CD8-positive, alpha-beta memory T cell (primary cell): ENCODE measurements around the gene NEDD4L. TPM values are rescaled to one million over a fixed set of nuclear protein-coding genes. Genes with fewer than 3 reads are reported as not detected.

ENCODE experiments used
- CTCF ChIA-PET: fragments of 350-600 bp; sonication (Branson Sonifier 250); formaldehyde crosslinking; loops from one replicate; lab custom pipeline; 2021; ENCODE audit warnings: antibody characterized with exemption; lab: Charles Lee
- POLR2A ChIA-PET: fragments of 350-600 bp; sonication (Branson Sonifier 250); formaldehyde crosslinking; loops from one replicate; lab custom pipeline; 2021; ENCODE audit warnings: antibody characterized with exemption; lab: Charles Lee
- DNase-seq, 5 donors: peaks; one replicate each; pipeline versions ENCODE4 v3.0.0 to v3.0.0-alpha.2; 2020 to 2022; ENCODE audit warnings: mixed read lengths in 1 of 5
- H3K27ac ChIP-seq: one replicate; pipeline ENCODE4 v1.7.0; 2013; ENCODE audit warnings: low read depth, mild to moderate bottlenecking, low read length, moderate library complexity
- H3K27me3 ChIP-seq: 2 replicates; pipeline ENCODE4 v1.7.0; 2013; ENCODE audit warnings: low read length, mild to moderate bottlenecking; ENCODE audit not compliant: insufficient read depth, poor library complexity, severe bottlenecking
- H3K36me3 ChIP-seq: 2 replicates; pipeline ENCODE4 v1.7.0; 2013; ENCODE audit warnings: mild to moderate bottlenecking, low read length, moderate library complexity; ENCODE audit not compliant: insufficient read depth
- H3K4me1 ChIP-seq: 2 replicates; pipeline ENCODE4 v1.7.0; 2013; ENCODE audit warnings: mild to moderate bottlenecking, low read length, moderate library complexity; ENCODE audit not compliant: insufficient read depth
- H3K4me3 ChIP-seq: 2 replicates; pipeline ENCODE4 v1.7.0; 2013; ENCODE audit warnings: mild to moderate bottlenecking, low read length
- H3K9me3 ChIP-seq: 2 replicates; pipeline ENCODE4 v1.7.0; 2013; ENCODE audit warnings: mild to moderate bottlenecking, low read length
- H3K27ac Mint-ChIP-seq, 8 donors: one replicate each; pipeline ENCODE4 v1.8.0; 2020 to 2021; ENCODE audit warnings: mixed read lengths in 8 of 8, mild to moderate bottlenecking in 6 of 8, inconsistent platforms in 3 of 8, moderate library complexity in 3 of 8
- H3K27me3 Mint-ChIP-seq, 2 donors: one replicate each; pipeline ENCODE4 v1.8.0; 2020 to 2021; ENCODE audit warnings: mixed read lengths in 2 of 2, mild to moderate bottlenecking in 1 of 2, moderate library complexity in 1 of 2
- H3K36me3 Mint-ChIP-seq, 3 donors: one replicate each; pipeline ENCODE4 v1.8.0; 2020 to 2021; ENCODE audit warnings: mixed read lengths in 3 of 3, inconsistent platforms in 1 of 3, mild to moderate bottlenecking in 1 of 3
- H3K4me1 Mint-ChIP-seq, 3 donors: one replicate each; pipeline ENCODE4 v1.8.0; 2020 to 2021; ENCODE audit warnings: mixed read lengths in 3 of 3, inconsistent platforms in 1 of 3, mild to moderate bottlenecking in 1 of 3
- H3K4me3 Mint-ChIP-seq, 7 donors: one replicate each; pipeline ENCODE4 v1.8.0; 2020 to 2021; ENCODE audit warnings: mixed read lengths in 7 of 7, mild to moderate bottlenecking in 6 of 7, moderate library complexity in 4 of 7, inconsistent platforms in 2 of 7
- H3K9me3 Mint-ChIP-seq, 5 donors: one replicate each; pipeline ENCODE4 v1.8.0; 2020 to 2022; ENCODE audit warnings: mixed read lengths in 5 of 5, mild to moderate bottlenecking in 3 of 5, moderate library complexity in 2 of 5, inconsistent platforms in 1 of 5
- polyA plus RNA-seq: library from polyadenylated mRNA; unstranded; fragments of 300-500 nt; fragmentation: Illumina TruSeq; gene quantifications from one replicate; pipeline ENCODE4 v1.2.3, GENCODE V29; 2021
- total RNA-seq, 2 experiments: library from RNA; stranded (reverse); gene quantifications; one replicate each; pipeline ENCODE4 v1.2.3, GENCODE V29; 2021

The NEDD4L gene
- total and polyA plus RNA-seq, 3 experiments from 2014 or later = 1.4 to 4.1 (median 3.0) TPM

GRCh38 chr18:58229162-58229561, 185.1 kb downstream of the NEDD4L start:
- H3K9me3 ChIP-seq = no peaks in the 10 kb centered on the region
- H3K4me3 Mint-ChIP-seq = no peak overlapping the region
- CTCF ChIA-PET = no interaction called here

GRCh38 chr18:58230438-58231179, 186.6 kb downstream of the NEDD4L start:
- Mint-ChIP-seq H3K27me3 (peaks cover 0 to 11% of the 10 kb centered on the region in 2 donors), H3K4me3 (no peak overlapping the region), H3K9me3 (no peaks in the 10 kb centered on the region), H3K4me1 (no peaks in the 10 kb centered on the region), H3K36me3 (peaks cover 0 to 2% (median 0%) of the 10 kb centered on the region in 3 donors), H3K27ac (no peak overlapping the region)
- POLR2A ChIA-PET = no interaction called here
- CTCF ChIA-PET = no interaction called here
- H3K36me3 ChIP-seq = no peaks in the 10 kb centered on the region
- no peaks in the 10 kb centered on the region for H3K4me1 ChIP-seq
- H3K4me3 ChIP-seq = no peak overlapping the region
- no peaks in the 10 kb centered on the region for H3K9me3 ChIP-seq
- no peak for DNase-seq
- no peak overlapping the region for H3K27ac ChIP-seq
- no peaks in the 10 kb centered on the region for H3K27me3 ChIP-seq

More at GRCh38 chr18:58229162-58229561, 185.1 kb downstream of the NEDD4L start:
- Mint-ChIP-seq H3K36me3 (peaks cover 0 to 2% (median 0%) of the 10 kb centered on the region in 3 donors), H3K27me3 (peaks cover 2 to 16% of the 10 kb centered on the region in 2 donors), H3K27ac (no peak overlapping the region), H3K4me1 (no peaks in the 10 kb centered on the region), H3K9me3 (no peaks in the 10 kb centered on the region)
- POLR2A ChIA-PET = no interaction called here
- Histone ChIP-seq H3K4me1 (no peaks in the 10 kb centered on the region), H3K27me3 (no peaks in the 10 kb centered on the region), H3K4me3 (no peak overlapping the region), H3K36me3 (no peaks in the 10 kb centered on the region), H3K27ac (no peak overlapping the region)
- DNase-seq = no peak

- no peak overlapping the region for H3K4me3 Mint-ChIP-seq
These were observed 187.9 kb downstream of the NEDD4L start for GRCh38 chr18:58231930-58232329.

GRCh38 chr18:58232668-58233067, 188.6 kb downstream of the NEDD4L start:
- H3K27me3 Mint-ChIP-seq = peaks cover 0 to 5% of the 10 kb centered on the region in 2 donors
- peaks cover 0 to 2% (median 0%) of the 10 kb centered on the region in 5 donors for H3K9me3 Mint-ChIP-seq
- no peak for DNase-seq
- no peak overlapping the region for H3K4me3 Mint-ChIP-seq
- Histone ChIP-seq H3K9me3 (no peaks in the 10 kb centered on the region), H3K4me3 (no peak overlapping the region), H3K36me3 (no peaks in the 10 kb centered on the region), H3K4me1 (no peaks in the 10 kb centered on the region), H3K27me3 (no peaks in the 10 kb centered on the region), H3K27ac (no peak overlapping the region)
- peaks cover 0 to 2% (median 0%) of the 10 kb centered on the region in 3 donors for H3K36me3 Mint-ChIP-seq
- H3K4me1 Mint-ChIP-seq = no peaks in the 10 kb centered on the region
- H3K27ac Mint-ChIP-seq = no peak overlapping the region
- CTCF ChIA-PET = no interaction called here
- POLR2A ChIA-PET = no interaction called here

More at GRCh38 chr18:58231930-58232329, 187.9 kb downstream of the NEDD4L start:
- Histone ChIP-seq H3K4me3 (no peak overlapping the region), H3K27ac (no peak overlapping the region), H3K4me1 (no peaks in the 10 kb centered on the region), H3K27me3 (no peaks in the 10 kb centered on the region), H3K36me3 (no peaks in the 10 kb centered on the region), H3K9me3 (no peaks in the 10 kb centered on the region)
- H3K4me1 Mint-ChIP-seq = no peaks in the 10 kb centered on the region
- peaks cover 0 to 8% of the 10 kb centered on the region in 2 donors for H3K27me3 Mint-ChIP-seq
- peaks cover 0 to 2% (median 0%) of the 10 kb centered on the region in 5 donors for H3K9me3 Mint-ChIP-seq
- CTCF ChIA-PET = no interaction called here
- no peak for DNase-seq
- POLR2A ChIA-PET = no interaction called here
- H3K36me3 Mint-ChIP-seq = peaks cover 0 to 2% (median 0%) of the 10 kb centered on the region in 3 donors
- H3K27ac Mint-ChIP-seq = no peak overlapping the region

GRCh38 chr18:58234359-58234741, 190.3 kb downstream of the NEDD4L start:
- ChIA-PET CTCF (no interaction called here), POLR2A (no interaction called here)
- Mint-ChIP-seq H3K9me3 (peaks cover 0 to 2% (median 0%) of the 10 kb centered on the region in 5 donors), H3K27ac (no peak overlapping the region), H3K4me3 (no peak overlapping the region), H3K36me3 (peaks cover 0 to 2% (median 0%) of the 10 kb centered on the region in 3 donors), H3K27me3 (peaks cover 0 to 5% of the 10 kb centered on the region in 2 donors), H3K4me1 (no peaks in the 10 kb centered on the region)
- H3K36me3 ChIP-seq = no peaks in the 10 kb centered on the region
- H3K4me1 ChIP-seq = no peaks in the 10 kb centered on the region
- H3K27me3 ChIP-seq = no peaks in the 10 kb centered on the region
- H3K4me3 ChIP-seq = no peak overlapping the region
- DNase-seq = no peak
- H3K9me3 ChIP-seq = no peaks in the 10 kb centered on the region
- no peak overlapping the region for H3K27ac ChIP-seq

GRCh38 chr18:58235001-58235436, 191.0 kb downstream of the NEDD4L start:
- ChIA-PET CTCF (no interaction called here), POLR2A (no interaction called here)
- no peak for DNase-seq
- H3K4me1 ChIP-seq = no peaks in the 10 kb centered on the region
- no peak overlapping the region for H3K4me3 Mint-ChIP-seq
- H3K27ac Mint-ChIP-seq = no peak overlapping the region
- no peak overlapping the region for H3K27ac ChIP-seq
- H3K9me3 Mint-ChIP-seq = peaks cover 0 to 2% (median 0%) of the 10 kb centered on the region in 5 donors
- H3K9me3 ChIP-seq = no peaks in the 10 kb centered on the region
- no peak overlapping the region for H3K4me3 ChIP-seq
- no peaks in the 10 kb centered on the region for H3K36me3 ChIP-seq
- no peaks in the 10 kb centered on the region for H3K27me3 ChIP-seq
- H3K27me3 Mint-ChIP-seq = peaks cover 0 to 5% of the 10 kb centered on the region in 2 donors
- no peaks in the 10 kb centered on the region for H3K4me1 Mint-ChIP-seq
- H3K36me3 Mint-ChIP-seq = peaks cover 0 to 2% (median 0%) of the 10 kb centered on the region in 3 donors

- no peaks in the 10 kb centered on the region for H3K4me1 ChIP-seq
- no peaks in the 10 kb centered on the region for H3K4me1 Mint-ChIP-seq
- no peaks in the 10 kb centered on the region for H3K36me3 ChIP-seq
- no peaks in the 10 kb centered on the region for H3K27me3 ChIP-seq
- H3K9me3 Mint-ChIP-seq = peaks cover 0 to 2% (median 0%) of the 10 kb centered on the region in 5 donors
- no peak overlapping the region for H3K27ac ChIP-seq
- H3K27me3 Mint-ChIP-seq = peaks cover 3 to 4% of the 10 kb centered on the region in 2 donors
- no peak overlapping the region for H3K27ac Mint-ChIP-seq
- CTCF ChIA-PET = no interaction called here
- H3K9me3 ChIP-seq = no peaks in the 10 kb centered on the region
- H3K4me3 ChIP-seq = no peak overlapping the region
- POLR2A ChIA-PET = no interaction called here
- H3K4me3 Mint-ChIP-seq = no peak overlapping the region
- no peak for DNase-seq
- no peaks in the 10 kb centered on the region for H3K36me3 Mint-ChIP-seq
These were observed 195.9 kb downstream of the NEDD4L start for GRCh38 chr18:58239879-58240278.

GRCh38 chr18:58241026-58241679, 197.1 kb downstream of the NEDD4L start:
- no peak overlapping the region for H3K4me3 Mint-ChIP-seq
- H3K9me3 Mint-ChIP-seq = peaks cover 0 to 2% (median 0%) of the 10 kb centered on the region in 5 donors
- peaks cover 3 to 4% of the 10 kb centered on the region in 2 donors for H3K27me3 Mint-ChIP-seq
- no peaks in the 10 kb centered on the region for H3K27me3 ChIP-seq
- no peaks in the 10 kb centered on the region for H3K4me1 ChIP-seq
- no peaks in the 10 kb centered on the region for H3K36me3 Mint-ChIP-seq
- no peak overlapping the region for H3K27ac Mint-ChIP-seq
- H3K4me3 ChIP-seq = no peak overlapping the region
- ChIA-PET POLR2A (no interaction called here), CTCF (no interaction called here)
- no peaks in the 10 kb centered on the region for H3K36me3 ChIP-seq
- DNase-seq = no peak
- H3K9me3 ChIP-seq = no peaks in the 10 kb centered on the region
- H3K27ac ChIP-seq = no peak overlapping the region
- no peaks in the 10 kb centered on the region for H3K4me1 Mint-ChIP-seq
